ENCODE results near the gene WNT4. TPM values are rescaled to one million over a fixed set of nuclear protein-coding genes. Genes with fewer than 3 reads are reported as not detected.
"Not testable (repeated sequence)": the region's sequence is repeated elsewhere in the genome, so short reads cannot be mapped to it uniquely, and the experiment has no call there.

WNT4 gene
- total RNA-seq, 1 donor from 2014 or later: 14.0 TPM

- DNase-seq (ENCODE audit: low spot score): peak; percentile 84
Measured at GRCh38 chr1:22114083-22115012, 28.5 kb downstream of the WNT4 start.

GRCh38 chr1:22112554-22112953 is 30.3 kb downstream of the WNT4 start:
- peak; percentile 55 for DNase-seq (ENCODE audit: low spot score)

DNA sequence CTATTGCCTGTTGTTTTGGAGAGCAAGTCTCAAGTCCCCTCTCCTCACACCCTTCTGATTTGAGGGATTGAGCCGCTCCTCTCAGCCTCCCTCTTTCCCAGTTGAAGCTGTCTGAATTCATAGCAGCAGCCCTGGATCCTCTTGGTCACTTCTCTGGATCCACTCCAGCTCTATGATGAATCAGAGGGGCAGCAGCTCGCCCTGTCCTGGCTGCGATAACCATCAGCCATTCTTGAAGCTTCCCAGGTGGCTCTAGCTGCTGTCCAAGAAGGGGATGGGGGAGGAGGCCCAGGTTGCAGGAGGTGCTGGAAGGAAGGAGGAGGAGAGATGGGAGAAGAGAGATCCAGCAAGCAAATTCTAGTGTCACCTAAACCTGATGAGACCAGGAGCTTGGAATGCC is 31.3 kb downstream of the WNT4 start:
- peak; percentile 57 for DNase-seq (ENCODE audit: low spot score)

GRCh38 chr1:22111115-22111514 is 31.8 kb downstream of the WNT4 start:
- DNase-seq (ENCODE audit: low spot score): no peak

GRCh38 chr1:22110016-22110415 is 32.9 kb downstream of the WNT4 start:
- no peak for DNase-seq (ENCODE audit: low spot score)

DNA sequence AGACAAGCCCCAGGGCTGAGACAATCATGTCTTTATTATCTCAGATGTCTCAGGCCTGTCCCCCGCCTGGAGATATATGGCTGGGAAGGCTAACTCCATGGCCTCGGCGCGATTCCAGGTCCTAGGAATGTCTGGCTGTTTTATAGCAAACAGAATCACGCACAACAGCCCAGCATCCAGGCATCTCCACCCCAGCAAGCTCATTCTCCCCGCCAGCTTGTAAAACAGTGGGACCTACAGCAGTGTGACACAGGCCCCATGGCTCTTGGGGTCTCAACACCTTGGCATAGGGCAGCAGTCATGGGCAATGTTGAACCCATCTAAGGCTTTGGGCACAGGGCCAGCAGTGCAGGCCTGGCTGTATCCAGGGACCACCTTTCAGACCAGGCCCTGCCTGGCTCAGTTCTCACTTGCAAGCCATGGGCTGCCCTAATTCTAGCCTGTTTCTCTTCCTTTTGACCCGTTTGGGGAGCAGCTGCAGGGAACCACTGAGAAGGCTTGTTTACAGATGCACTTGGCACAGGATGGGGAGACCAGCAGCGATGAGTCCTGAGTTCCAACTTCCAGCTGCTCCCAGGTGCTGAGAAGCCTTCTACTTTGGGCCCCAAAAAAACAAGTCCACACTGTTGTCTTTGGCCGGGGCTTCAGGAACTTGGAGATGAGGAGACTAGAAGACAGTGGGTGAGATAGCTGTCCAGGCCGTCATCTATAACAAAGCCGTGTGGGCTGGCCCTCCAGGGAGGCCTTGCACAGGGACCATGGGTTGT is 34.4 kb downstream of the WNT4 start:
- DNase-seq (ENCODE audit: low spot score): peak; percentile 89

DNA sequence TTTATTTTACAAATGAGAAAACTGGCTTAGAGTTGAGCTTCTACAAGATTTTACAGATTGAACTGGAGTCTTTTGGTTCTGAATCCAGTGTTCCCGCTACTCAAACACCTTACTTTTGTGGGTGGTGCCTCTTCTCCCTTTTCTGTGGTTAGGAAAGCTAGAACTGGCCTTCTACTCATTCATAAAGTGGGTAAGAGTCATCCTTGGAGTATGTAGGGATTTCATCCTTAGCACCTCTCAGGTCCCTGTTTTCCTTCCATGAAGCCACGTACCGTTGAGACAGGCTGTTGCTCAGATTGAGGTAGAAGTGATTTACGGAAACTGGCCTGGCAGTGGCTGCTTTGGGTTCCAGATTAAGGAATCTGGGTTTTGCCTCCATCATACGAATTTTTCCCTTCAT is 35.8 kb downstream of the WNT4 start:
- DNase-seq (ENCODE audit: low spot score): no peak

GRCh38 chr1:22105611-22106207 is 37.2 kb downstream of the WNT4 start:
- DNase-seq (ENCODE audit: low spot score): peak; percentile 58

DNA sequence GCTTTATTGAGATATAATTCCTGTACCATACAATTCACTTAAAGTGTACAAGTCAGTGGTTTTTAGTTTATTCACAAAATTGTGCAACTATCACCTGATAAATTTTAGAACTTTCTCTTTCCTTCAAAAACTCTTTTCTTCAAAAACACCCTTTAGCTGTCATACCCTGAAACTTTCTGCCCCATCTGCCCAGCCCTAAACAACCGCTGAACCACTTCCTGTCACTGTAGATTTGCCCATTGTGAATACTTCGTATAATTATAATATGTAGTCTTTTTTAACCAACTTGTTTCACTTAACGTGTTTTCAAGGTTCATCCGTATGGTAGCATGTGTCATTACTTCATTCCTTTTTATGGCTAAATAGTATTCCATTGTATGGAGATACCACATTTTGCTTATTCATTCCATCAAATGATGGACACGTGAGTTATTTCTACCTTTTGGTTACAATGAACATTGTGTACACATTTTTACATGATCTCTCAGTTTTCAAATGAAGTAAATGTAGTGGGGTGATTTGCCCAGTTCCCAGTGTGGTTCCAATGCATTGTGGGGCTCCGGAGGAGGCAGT is 37.9 kb downstream of the WNT4 start:
- no peak for DNase-seq (ENCODE audit: low spot score)

DNA sequence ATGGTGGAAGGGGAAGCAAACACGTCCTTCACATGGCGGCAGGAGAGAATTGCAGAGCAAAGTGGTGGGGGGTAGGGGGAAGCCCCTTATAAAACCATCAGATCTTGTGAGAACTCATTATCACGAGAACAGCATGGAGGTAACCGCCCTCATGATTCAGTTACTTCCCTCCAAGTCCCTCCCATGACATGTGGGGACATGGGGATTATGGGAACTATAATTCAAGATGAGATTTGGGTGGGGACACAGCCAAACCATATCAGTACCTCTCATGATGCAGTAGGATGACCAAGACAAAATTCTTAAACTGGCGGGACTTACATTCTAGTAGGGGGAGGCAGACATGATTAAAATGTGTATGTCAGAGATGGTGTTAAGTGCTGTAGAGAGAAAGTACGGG is 38.8 kb downstream of the WNT4 start:
- DNase-seq (ENCODE audit: low spot score): no peak

DNA sequence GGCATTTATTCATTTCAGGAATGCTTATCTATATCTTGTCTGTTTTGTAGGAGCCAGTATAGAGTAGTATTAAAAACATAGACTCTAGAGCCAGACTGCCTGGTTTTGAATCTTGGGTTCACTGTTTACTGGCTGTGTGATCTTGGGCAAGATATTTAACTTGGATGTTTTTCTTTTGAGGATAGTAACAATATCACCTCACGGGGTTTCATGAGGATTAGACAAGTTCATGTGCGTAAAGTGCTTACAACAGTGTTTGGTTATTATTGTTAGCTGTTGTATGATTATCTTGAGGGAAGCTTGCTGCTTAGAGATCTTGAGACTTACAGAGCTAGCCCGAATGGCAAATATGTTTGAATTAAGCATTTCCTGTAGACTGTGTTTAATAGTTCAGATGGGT is 40.2 kb downstream of the WNT4 start:
- DNase-seq (ENCODE audit: low spot score): no peak

- no peak for DNase-seq (ENCODE audit: low spot score)
Measured at GRCh38 chr1:22101995-22102394, 40.9 kb downstream of the WNT4 start.

GRCh38 chr1:22101199-22101598 is 41.7 kb downstream of the WNT4 start:
- no peak for DNase-seq (ENCODE audit: low spot score)

DNA sequence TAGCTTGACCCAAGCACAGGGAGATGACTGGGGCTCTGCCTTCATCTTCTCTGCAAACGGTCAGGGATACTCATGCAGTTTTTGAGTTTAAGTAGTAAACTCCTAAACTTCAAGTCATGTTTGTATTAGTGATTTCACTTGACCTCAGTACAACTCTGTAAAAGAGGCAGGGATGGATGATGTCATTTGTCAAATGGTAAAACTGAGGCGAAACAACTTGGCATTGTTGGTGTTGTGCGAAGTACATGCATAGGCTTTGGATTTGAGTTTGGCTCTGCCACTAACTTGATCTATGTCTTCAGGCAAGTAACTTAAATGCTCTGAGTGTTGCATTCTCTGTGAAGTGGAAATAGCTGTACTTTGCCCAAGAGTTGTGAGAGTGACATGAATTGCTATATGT is 42.7 kb downstream of the WNT4 start:
- DNase-seq (ENCODE audit: low spot score): no peak

GRCh38 chr1:22098752-22099151 is 44.1 kb downstream of the WNT4 start:
- no peak for DNase-seq (ENCODE audit: low spot score)

DNA sequence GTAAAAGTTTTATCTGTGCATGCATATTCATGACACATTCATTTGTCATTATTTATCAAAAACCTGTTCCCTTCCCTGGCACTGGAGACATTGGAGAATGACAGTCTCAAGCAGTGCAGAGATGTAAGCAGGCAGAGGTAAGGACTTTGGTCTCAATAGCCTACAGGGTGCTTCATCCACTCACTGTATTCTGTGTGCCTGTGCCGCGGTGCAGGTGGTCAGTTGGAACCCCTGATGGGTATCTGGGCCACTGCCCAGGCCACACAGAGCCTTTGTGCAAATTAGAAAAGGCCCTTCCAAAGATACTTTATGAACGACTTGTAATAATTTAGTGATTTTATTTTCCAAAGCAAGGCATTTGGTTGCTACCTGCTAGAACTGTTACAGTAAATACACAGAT is 46.4 kb downstream of the WNT4 start:
- no peak for DNase-seq (ENCODE audit: low spot score)

- no peak for DNase-seq (ENCODE audit: low spot score)
Measured at GRCh38 chr1:22096036-22096435, 46.9 kb downstream of the WNT4 start.

GRCh38 chr1:22093513-22093912 is 49.4 kb downstream of the WNT4 start:
- no peak for DNase-seq (ENCODE audit: low spot score)

GRCh38 chr1:22092026-22092768 is 50.7 kb downstream of the WNT4 start:
- not testable (repeated sequence) for DNase-seq (ENCODE audit: low spot score)

GRCh38 chr1:22090867-22091266 is 52.0 kb downstream of the WNT4 start:
- DNase-seq (ENCODE audit: low spot score): no peak

GRCh38 chr1:22089787-22090186 is 53.1 kb downstream of the WNT4 start:
- no peak for DNase-seq (ENCODE audit: low spot score)
